ENCODE results near the gene GALNT2. TPM values are rescaled to one million over a fixed set of nuclear protein-coding genes. Genes with fewer than 3 reads are reported as not detected.
A peak's percentile ranks its signal among the peaks of the same experiment; 100 is the strongest.

Gene GALNT2
- total RNA-seq, 1 donor from 2014 or later: 60.7 TPM

DNA sequence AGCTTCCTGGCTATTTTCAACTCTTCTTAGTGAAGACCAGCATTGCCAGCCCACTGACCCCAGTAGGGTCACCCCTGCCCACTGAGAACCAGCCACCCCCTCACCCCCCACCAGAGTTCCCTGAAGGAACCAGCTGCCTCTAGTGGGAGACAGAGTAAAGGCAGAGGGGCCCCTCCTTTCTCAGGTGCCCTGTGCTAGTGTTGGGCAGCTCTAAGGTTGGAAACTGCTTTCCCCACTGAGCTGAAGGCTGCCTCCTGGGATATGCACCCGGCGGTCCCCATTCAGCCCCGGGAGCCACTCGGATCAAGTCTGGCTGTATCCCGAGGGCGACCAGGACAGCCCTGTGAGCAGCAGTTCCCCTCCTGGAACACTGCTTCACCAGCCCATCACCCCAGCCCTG is 248.1 kb downstream of the GALNT2 start:
- TF ChIP-seq CTCF (IDR thresholded peaks at IDR 0.05; ENCODE audit: insufficient read depth, low read length, poor library complexity, severe bottlenecking): peak; percentile 18
- Histone ChIP-seq H3K4me3 (ENCODE audit: low read depth, low read length) (no peak overlapping the region), H3K27me3 (ENCODE audit: control insufficient read depth, insufficient read depth, low read length) (peaks cover 5% of the 10 kb centered on the region), H3K36me3 (ENCODE audit: control insufficient read depth, insufficient read depth, low read length) (no peaks in the 10 kb centered on the region)
- DNase-seq (ENCODE audit: low read depth): no peak

DNA sequence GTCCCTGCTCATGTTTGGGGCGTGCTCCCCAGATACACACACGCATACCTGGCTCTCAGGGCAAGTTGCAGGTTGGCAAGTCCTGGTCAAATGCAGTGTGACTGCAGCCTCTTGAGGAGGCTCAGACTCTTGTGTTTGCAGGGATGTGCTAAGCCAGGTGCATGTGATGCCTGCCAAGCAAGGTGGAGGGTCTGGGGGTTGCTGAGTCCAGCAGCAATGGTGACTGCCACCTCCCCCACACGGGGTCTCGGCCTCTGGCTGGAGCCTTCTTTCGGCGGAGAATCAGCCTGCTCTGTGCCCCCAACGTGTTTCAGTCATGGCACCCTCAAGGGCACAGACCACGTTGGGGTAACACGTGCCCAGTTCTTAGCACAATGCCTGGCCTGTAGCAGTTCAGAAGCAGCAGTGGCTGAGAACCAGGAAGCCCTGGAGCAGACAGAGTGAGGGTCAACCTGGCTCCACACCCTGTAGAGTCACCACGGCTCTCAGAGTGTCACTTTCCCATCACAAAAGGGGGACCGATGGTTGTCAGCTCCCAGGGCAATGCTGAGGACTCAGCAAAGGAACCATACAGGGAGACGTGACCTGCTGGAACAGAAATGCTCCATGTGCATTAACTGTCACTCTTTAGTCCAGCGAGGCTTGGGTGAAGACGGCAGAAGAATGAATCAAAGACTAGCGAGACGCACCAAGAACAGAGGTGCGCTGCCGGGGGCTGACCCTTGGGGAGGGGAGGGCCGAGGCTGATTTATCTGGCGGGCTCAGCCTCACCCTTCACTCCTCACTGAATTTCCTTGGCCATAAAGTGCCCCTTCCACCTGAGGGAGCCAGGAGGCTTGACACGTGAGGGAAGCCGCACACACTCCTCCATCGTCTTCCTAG is 250.1 kb downstream of the GALNT2 start:
- TF ChIP-seq CTCF (IDR thresholded peaks at IDR 0.05; ENCODE audit: insufficient read depth, low read length, poor library complexity, severe bottlenecking): no peak
- no peak for DNase-seq (ENCODE audit: low read depth)
- peaks cover 5% of the 10 kb centered on the region for H3K27me3 ChIP-seq (ENCODE audit: control insufficient read depth, insufficient read depth, low read length)
- no peaks in the 10 kb centered on the region for H3K36me3 ChIP-seq (ENCODE audit: control insufficient read depth, insufficient read depth, low read length)
- no peak overlapping the region for H3K4me3 ChIP-seq (ENCODE audit: low read depth, low read length)

DNA sequence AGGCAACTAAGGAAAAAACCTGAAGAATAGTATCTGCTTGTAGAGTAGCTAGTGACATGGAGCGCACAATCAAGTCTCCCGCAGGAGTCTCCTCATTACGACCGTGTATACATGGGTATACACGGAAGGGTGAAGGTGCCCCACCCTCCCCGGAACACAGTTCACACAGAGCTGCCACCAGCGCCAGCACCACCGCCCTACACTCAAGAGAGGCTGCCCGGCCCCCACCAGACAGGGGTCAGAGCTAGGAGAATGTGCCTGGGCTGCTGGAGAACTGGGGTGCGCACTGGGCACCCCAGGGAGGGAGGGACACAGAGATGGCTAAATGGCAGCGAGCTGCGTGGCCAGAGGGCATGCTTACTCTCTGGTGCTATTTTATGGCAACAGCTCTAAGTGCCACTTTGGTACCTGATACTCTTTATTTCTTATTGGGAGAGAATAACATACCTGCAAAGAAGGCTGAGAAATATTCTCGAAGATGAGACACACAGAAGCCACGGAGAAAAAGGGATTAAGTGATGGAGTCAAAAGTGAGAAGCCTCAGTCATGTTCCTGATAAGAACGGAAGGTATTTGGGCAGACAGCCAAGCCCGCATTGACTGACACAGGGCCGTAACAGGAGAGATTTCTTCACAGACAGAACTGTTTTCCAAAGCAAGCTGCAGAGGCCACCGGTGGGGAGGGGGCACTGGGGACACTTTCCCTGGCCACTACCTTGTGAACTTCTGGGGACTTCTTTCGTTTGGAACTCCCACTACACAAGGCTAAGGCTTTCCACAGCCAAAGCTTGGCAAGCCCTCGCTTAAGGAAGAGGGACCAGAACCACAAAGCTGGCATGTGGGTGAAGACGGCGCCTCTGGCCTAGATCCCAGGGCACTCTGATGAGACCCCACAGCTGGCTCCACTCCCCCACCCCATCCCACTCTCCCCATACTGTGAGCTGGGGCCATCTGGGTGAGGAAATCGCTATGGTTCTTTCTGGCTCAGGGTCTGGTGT is 251.1 kb downstream of the GALNT2 start:
- no peak overlapping the region for H3K4me3 ChIP-seq (ENCODE audit: low read depth, low read length)
- H3K36me3 ChIP-seq (ENCODE audit: control insufficient read depth, insufficient read depth, low read length): no peaks in the 10 kb centered on the region
- DNase-seq (ENCODE audit: low read depth): no peak
- H3K27me3 ChIP-seq (ENCODE audit: control insufficient read depth, insufficient read depth, low read length): peaks cover 5% of the 10 kb centered on the region
- no peak for TF ChIP-seq CTCF (IDR thresholded peaks at IDR 0.05; ENCODE audit: insufficient read depth, low read length, poor library complexity, severe bottlenecking)

- H3K4me3 ChIP-seq (ENCODE audit: low read depth, low read length): no peak overlapping the region
- no peak for DNase-seq (ENCODE audit: low read depth)
- peaks cover 5% of the 10 kb centered on the region for H3K27me3 ChIP-seq (ENCODE audit: control insufficient read depth, insufficient read depth, low read length)
- H3K36me3 ChIP-seq (ENCODE audit: control insufficient read depth, insufficient read depth, low read length): no peaks in the 10 kb centered on the region
- no peak for TF ChIP-seq CTCF (IDR thresholded peaks at IDR 0.05; ENCODE audit: insufficient read depth, low read length, poor library complexity, severe bottlenecking)
Measured at GRCh38 chr1:230319014-230319747, 252.1 kb downstream of the GALNT2 start.

DNA sequence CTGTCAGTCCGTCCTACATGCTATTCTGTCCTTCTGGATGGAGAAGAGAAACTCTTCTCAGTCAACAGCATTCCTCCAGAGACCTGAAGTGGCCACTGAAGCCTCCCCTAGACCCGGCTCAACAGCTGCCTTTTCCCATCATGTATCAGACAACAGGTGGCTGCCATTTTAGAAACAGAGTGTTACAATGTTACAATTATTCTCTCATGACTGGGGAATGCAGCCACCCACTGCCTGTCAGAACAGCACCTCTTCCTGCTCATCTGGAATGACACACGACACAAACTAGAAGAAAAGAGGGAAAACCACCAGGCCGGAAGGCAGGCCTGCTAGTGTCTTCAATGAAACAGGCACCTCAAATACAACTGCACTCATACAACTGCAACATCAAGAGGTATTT is 253.8 kb downstream of the GALNT2 start:
- Histone ChIP-seq H3K36me3 (ENCODE audit: control insufficient read depth, insufficient read depth, low read length) (no peaks in the 10 kb centered on the region), H3K27me3 (ENCODE audit: control insufficient read depth, insufficient read depth, low read length) (peaks cover 2% of the 10 kb centered on the region), H3K4me3 (ENCODE audit: low read depth, low read length) (no peak overlapping the region)
- no peak for TF ChIP-seq CTCF (IDR thresholded peaks at IDR 0.05; ENCODE audit: insufficient read depth, low read length, poor library complexity, severe bottlenecking)
- DNase-seq (ENCODE audit: low read depth): no peak

All from kidney epithelial cell (primary cell).